ENCODE results near the gene TTC9B. TPM values are rescaled to one million over a fixed set of nuclear protein-coding genes. Genes with fewer than 3 reads are reported as not detected.

Gene TTC9B
- total RNA-seq, 3 donors from 2014 or later: 2.0 TPM; not detected in 2

DNA sequence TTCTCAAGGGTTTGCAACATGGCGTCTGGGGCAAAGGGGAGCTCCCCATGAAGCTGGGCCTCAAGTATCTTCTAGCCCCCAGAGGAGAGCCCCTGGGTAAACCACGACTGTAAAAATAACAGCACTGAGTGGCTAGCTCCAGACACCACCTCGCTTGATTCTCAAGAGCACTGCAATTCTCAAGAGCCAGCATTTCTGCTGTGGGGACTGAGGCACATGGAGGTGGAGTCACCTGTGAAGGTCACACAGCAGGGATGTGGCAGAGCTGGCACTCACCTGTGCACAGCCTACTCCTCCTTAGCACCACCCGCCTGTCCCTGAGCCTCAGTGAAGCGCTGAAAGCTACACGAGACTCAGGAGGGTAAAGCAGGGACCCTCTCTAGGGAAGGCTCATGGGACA, 29.0 kb upstream of the TTC9B start:
- intact Hi-C loops (cut with DNase I, micrococcal nuclease): no loop called here
- H3K36me3 ChIP-seq (ENCODE audit: low read depth): no peaks in the 10 kb centered on the region
- H3K4me3 ChIP-seq: no peak overlapping the region
- ATAC-seq: no peak
- no peaks in the 10 kb centered on the region for H3K4me1 ChIP-seq (ENCODE audit: low read depth)
- DNase-seq: no peak
- TF ChIP-seq, protein P1, sequence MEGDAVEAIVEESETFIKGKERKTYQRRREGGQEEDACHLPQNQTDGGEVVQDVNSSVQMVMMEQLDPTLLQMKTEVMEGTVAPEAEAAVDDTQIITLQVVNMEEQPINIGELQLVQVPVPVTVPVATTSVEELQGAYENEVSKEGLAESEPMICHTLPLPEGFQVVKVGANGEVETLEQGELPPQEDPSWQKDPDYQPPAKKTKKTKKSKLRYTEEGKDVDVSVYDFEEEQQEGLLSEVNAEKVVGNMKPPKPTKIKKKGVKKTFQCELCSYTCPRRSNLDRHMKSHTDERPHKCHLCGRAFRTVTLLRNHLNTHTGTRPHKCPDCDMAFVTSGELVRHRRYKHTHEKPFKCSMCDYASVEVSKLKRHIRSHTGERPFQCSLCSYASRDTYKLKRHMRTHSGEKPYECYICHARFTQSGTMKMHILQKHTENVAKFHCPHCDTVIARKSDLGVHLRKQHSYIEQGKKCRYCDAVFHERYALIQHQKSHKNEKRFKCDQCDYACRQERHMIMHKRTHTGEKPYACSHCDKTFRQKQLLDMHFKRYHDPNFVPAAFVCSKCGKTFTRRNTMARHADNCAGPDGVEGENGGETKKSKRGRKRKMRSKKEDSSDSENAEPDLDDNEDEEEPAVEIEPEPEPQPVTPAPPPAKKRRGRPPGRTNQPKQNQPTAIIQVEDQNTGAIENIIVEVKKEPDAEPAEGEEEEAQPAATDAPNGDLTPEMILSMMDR (IDR thresholded peaks at IDR 0.05): no peak
- no peaks in the 10 kb centered on the region for H3K9me3 ChIP-seq

DNA sequence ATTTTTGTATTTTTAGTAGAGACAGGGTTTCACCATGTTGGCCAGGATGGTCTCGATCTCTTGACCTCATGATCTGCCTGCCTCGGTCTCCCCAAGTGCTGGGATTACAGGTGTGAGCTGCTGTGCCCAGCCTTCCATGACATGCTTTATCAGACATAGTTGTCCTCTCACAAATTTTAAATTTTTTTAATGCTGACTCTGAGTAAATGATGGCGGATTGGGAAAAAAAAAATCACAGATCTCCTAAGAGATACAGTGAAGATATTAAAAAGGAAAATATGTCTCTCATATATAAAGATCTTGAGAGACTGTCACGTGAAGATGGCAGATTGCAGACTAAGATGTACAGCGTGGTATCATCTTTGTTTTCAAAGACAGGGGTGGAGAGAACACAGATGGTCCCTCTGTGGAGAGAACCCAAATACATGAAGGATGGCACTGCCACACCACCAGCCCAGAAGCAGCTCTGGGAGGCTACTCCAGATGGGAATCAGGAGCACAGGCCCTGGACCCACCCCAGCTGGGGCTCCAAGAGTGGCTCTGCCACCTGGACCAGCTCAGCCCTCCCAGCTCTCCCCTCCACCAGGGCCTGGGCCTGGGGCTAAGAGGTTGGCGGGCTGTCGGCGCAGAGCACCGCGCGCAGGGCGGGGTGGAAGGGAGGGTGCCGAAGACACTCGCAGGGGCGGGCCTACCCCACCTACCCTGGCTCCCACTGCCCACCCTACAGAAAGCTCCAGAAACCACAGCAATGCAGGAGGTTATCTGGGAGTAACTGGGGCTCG, 28.3 kb upstream of the TTC9B start:
- TF ChIP-seq, protein P1 (IDR thresholded peaks at IDR 0.05): no peak
- Histone ChIP-seq H3K4me3 (no peak overlapping the region), H3K9me3 (no peaks in the 10 kb centered on the region), H3K4me1 (ENCODE audit: low read depth) (no peaks in the 10 kb centered on the region), H3K36me3 (ENCODE audit: low read depth) (no peaks in the 10 kb centered on the region)
- ATAC-seq (no peak), DNase-seq (no peak)
- intact Hi-C loops (cut with DNase I, micrococcal nuclease): no loop called here

DNA sequence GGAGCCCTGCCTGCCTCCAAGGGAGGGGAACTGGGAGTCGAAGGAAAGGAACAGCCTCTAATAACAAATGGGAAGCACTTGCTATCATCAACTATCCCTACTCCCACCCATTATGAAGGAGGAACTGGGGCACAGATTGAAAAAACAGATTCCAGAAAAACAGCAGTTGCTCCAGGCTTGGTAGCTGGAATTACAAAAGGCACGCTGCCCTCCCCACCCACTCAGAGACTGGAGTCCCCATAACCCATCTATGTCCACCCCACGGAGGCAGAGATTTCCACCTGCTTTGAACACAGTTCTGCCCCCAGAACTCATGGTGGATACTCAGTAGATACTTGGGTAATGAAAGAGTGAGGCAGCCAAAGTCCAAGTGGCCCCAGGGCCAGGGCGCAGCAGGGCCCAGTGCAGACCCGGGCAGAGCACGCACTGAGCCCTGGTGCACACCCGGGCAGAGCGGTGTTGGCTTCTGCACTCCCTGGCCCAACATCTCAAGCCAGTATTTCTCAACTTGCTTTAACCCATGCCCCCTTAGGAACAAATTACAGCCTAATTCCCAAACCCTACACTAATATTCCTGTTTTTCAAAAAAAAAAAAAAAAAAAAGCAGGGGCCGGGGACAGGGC, 27.4 kb upstream of the TTC9B start:
- ATAC-seq (no peak), DNase-seq (no peak)
- Histone ChIP-seq H3K9me3 (no peaks in the 10 kb centered on the region), H3K4me3 (no peak overlapping the region), H3K4me1 (ENCODE audit: low read depth) (no peaks in the 10 kb centered on the region), H3K36me3 (ENCODE audit: low read depth) (no peaks in the 10 kb centered on the region)
- intact Hi-C loops (cut with DNase I, micrococcal nuclease): no loop called here
- TF ChIP-seq, protein P1 (IDR thresholded peaks at IDR 0.05): no peak

DNA sequence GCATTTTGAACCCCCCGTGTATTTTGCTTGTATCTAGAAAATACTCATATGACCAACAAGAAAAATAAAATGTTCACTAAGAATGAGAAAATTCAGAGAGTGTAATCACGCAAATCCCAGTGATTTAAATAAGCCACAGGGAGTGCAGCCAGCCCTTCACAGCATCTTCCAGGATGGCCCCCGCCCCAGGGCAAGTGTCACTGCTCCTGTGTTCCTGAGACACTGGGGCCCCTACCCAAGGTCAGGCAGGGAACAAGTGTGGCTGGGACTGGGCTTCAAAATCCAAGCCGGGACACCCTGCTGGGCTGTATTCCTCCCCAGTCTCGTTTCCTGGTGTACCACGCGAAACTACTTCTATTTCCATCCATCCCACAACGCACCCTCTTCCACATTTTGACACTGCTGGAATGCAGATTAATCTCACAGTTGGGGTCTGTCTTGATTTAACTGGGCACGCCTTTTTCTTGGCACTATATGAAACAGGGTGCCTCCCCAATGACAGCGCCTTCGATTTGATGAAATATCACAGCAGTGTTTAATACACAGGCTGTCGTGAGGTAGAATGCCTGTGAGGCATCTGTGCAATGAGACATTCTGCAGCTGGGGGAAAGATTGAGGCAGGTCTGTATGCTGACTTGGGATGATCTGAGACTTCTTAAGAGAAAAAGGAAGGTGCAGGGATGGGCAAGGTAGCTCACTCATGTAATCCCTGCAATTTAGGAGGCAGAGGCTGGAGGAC, 26.6 kb upstream of the TTC9B start:
- no peaks in the 10 kb centered on the region for H3K36me3 ChIP-seq (ENCODE audit: low read depth)
- ATAC-seq: no peak

DNA sequence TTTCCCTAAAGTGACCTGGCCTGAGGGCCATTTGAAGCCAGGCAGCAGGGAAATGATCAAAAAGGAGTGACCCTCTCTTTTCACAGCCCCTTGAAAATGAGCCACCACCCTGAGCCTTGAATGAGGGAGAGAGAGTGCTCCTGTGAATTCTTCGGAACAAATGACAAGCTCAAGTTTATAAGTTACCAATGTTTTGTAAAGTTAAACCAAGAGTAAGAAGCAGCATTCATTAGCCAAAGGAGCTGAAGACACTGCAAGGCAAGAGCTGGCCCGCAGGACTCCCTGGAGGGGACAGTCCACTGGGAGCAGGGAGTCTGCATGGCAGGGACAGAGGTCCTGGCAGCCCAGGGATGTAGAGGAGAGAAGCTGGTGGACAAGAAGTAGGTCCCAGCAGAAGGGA, 25.0 kb upstream of the TTC9B start:
- TF ChIP-seq, protein P1 (IDR thresholded peaks at IDR 0.05): no peak
- ATAC-seq (no peak), DNase-seq (no peak)
- Histone ChIP-seq H3K4me3 (no peak overlapping the region), H3K36me3 (ENCODE audit: low read depth) (no peaks in the 10 kb centered on the region), H3K4me1 (ENCODE audit: low read depth) (no peaks in the 10 kb centered on the region), H3K9me3 (no peaks in the 10 kb centered on the region)
- intact Hi-C loops (cut with DNase I, micrococcal nuclease): no loop called here

More for the DNA sequence above, 26.6 kb upstream of the TTC9B start:
- DNase-seq: no peak
- TF ChIP-seq, protein P1 (IDR thresholded peaks at IDR 0.05): no peak
- Histone ChIP-seq H3K4me3 (no peak overlapping the region), H3K4me1 (ENCODE audit: low read depth) (no peaks in the 10 kb centered on the region), H3K9me3 (no peaks in the 10 kb centered on the region)
- intact Hi-C loops (cut with DNase I, micrococcal nuclease): no loop called here

All from mucosa of descending colon (tissue), 3 donors.